ENCODE data around the gene SLC16A2.

DNA sequence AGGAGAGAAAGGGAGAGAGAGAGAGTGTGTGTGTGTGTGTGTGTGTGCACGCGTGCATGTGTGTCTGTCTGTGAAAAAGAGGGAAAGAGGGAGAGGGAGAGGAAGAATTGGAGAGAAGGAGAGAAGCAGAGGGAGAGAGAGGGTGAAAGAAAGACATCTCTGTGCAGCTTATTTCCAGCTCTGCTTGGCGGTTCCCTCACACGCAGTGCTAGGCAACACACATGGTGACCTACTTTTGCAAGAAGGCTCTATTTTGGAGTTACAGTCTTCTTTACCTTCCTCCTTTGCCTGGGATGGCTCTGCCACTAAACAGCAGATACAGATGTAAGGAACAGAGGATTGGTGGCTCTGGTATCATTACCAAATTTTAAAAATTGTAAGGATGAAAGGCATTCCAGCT is 40.1 kb downstream of the SLC16A2 start:
- TF ChIP-seq CTCF (IDR thresholded peaks at IDR 0.05; ENCODE audit: low read depth, low read length, poor library complexity, severe bottlenecking) (no peak), EZH2phosphoT487 (IDR thresholded peaks at IDR 0.05; ENCODE audit: borderline replicate concordance, low read length) (no peak)
